RPMI7951 (cell line): ENCODE results near the gene SPG7. TPM values are rescaled to one million over a fixed set of nuclear protein-coding genes. Genes with fewer than 3 reads are reported as not detected.

Source experiments
- DNase-seq: peaks from one replicate; pipeline ENCODE4 v3.0.0-alpha.2; 2012; ENCODE audit warnings: low read depth
- total RNA-seq: library from RNA; depleted of rRNA; stranded (reverse); fragments of >200 nt; shearing (Covaris generic); gene quantifications from 2 replicates; pipeline ENCODE4 v1.2.3, GENCODE V29; 2014

Gene SPG7
- total RNA-seq, 1 experiment from 2014 or later, result 50.3 TPM

- no peak for DNase-seq
Observed at GRCh38 chr16:89517128-89517527, 8.9 kb downstream of the SPG7 start.

- DNase-seq, result no peak
Observed at GRCh38 chr16:89519881-89520280, 11.7 kb downstream of the SPG7 start.

- DNase-seq, result no peak
Observed at GRCh38 chr16:89522287-89522686, 14.1 kb downstream of the SPG7 start.

GRCh38 chr16:89523680-89524344, 15.6 kb downstream of the SPG7 start:
- DNase-seq, result no peak

- no peak for DNase-seq
Observed at GRCh38 chr16:89525146-89525913, 17.1 kb downstream of the SPG7 start.

- DNase-seq, result no peak
Observed at GRCh38 chr16:89529097-89529496, 20.9 kb downstream of the SPG7 start.

- DNase-seq, result no peak
Observed at GRCh38 chr16:89530401-89531381, 22.5 kb downstream of the SPG7 start.

- no peak for DNase-seq
Observed at GRCh38 chr16:89531821-89532526, 23.8 kb downstream of the SPG7 start.

- DNase-seq, result no peak
Observed at GRCh38 chr16:89534252-89534756, 26.1 kb downstream of the SPG7 start.

GRCh38 chr16:89536371-89536770, 28.2 kb downstream of the SPG7 start:
- DNase-seq, result no peak

GRCh38 chr16:89536886-89537548, 28.8 kb downstream of the SPG7 start:
- no peak for DNase-seq

- DNase-seq, result no peak
Observed at GRCh38 chr16:89537549-89537925, 29.3 kb downstream of the SPG7 start.

GRCh38 chr16:89538286-89538685, 30.1 kb downstream of the SPG7 start:
- DNase-seq, result no peak

GRCh38 chr16:89540557-89540956, 32.4 kb downstream of the SPG7 start:
- DNase-seq, result no peak

GRCh38 chr16:89541792-89542191, 33.6 kb downstream of the SPG7 start:
- DNase-seq, result no peak

- DNase-seq, result no peak
Observed at GRCh38 chr16:89544113-89544512, 35.9 kb downstream of the SPG7 start.

GRCh38 chr16:89544713-89545043, 36.5 kb downstream of the SPG7 start:
- no peak for DNase-seq

GRCh38 chr16:89545044-89545830, 37.0 kb downstream of the SPG7 start:
- DNase-seq, result no peak

- no peak for DNase-seq
Observed at GRCh38 chr16:89545831-89546574, 37.8 kb downstream of the SPG7 start.
